Nephron progenitor cell (in vitro differentiated cells): ENCODE results near the gene KCNK18.

Experiments used
- DNase-seq: peaks from one replicate; pipeline ENCODE4 v3.0.0; 2021
- H3K27ac Mint-ChIP-seq: 2 replicates; pipeline ENCODE4 v1.8.0; 2021; ENCODE audit warnings: mild to moderate bottlenecking, moderate library complexity, mixed read lengths
- H3K27me3 Mint-ChIP-seq: 2 replicates; pipeline ENCODE4 v1.8.0; 2021; ENCODE audit warnings: mild to moderate bottlenecking, low read depth, mixed read lengths; ENCODE audit not compliant: poor library complexity
- H3K36me3 Mint-ChIP-seq: 2 replicates; pipeline ENCODE4 v1.8.0; 2021; ENCODE audit warnings: low read depth, mixed read lengths
- H3K4me1 Mint-ChIP-seq: 2 replicates; pipeline ENCODE4 v1.8.0; 2021; ENCODE audit warnings: mixed read lengths
- H3K4me3 Mint-ChIP-seq: 2 replicates; pipeline ENCODE4 v1.8.0; 2021; ENCODE audit warnings: mild to moderate bottlenecking, moderate library complexity, mixed read lengths
- H3K9me3 Mint-ChIP-seq: 2 replicates; pipeline ENCODE4 v1.8.0; 2021; ENCODE audit warnings: mild to moderate bottlenecking, moderate library complexity, mixed read lengths
- TF ChIP-seq, protein P1 (sequence below): fragments of 200-600 bp; sonication (generic); IDR thresholded peaks from 2 replicates; pipeline ENCODE4 v1.5.0; 2021; ENCODE audit warnings: antibody characterized with exemption

The KCNK18 gene

DNA sequence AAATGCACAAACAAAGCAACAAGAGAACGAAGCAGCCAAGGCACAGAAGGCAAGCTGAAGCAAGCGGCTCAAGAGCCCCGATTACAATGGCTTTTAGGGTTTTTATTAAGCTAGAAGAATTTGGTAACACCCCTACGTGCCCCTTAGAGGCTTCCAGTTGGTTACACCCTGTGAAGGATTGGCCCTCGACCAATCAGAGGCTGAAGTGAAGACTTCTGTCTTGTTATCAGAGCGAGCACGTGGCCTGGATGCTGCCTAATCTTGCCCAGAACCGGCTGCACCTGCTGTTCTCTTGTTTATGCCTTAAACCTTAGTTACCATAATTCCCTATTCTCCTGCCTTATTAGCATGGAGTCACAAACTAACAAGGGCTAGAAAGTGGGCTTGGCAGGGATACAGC, 21.4 kb downstream of the KCNK18 start:
- Mint-ChIP-seq H3K36me3 (no peaks in the 10 kb centered on the region), H3K4me3 (no peak overlapping the region), H3K27ac (no peak overlapping the region), H3K27me3 (peaks cover 50% of the 10 kb centered on the region), H3K4me1 (no peaks in the 10 kb centered on the region), H3K9me3 (no peaks in the 10 kb centered on the region)
- TF ChIP-seq, protein P1, sequence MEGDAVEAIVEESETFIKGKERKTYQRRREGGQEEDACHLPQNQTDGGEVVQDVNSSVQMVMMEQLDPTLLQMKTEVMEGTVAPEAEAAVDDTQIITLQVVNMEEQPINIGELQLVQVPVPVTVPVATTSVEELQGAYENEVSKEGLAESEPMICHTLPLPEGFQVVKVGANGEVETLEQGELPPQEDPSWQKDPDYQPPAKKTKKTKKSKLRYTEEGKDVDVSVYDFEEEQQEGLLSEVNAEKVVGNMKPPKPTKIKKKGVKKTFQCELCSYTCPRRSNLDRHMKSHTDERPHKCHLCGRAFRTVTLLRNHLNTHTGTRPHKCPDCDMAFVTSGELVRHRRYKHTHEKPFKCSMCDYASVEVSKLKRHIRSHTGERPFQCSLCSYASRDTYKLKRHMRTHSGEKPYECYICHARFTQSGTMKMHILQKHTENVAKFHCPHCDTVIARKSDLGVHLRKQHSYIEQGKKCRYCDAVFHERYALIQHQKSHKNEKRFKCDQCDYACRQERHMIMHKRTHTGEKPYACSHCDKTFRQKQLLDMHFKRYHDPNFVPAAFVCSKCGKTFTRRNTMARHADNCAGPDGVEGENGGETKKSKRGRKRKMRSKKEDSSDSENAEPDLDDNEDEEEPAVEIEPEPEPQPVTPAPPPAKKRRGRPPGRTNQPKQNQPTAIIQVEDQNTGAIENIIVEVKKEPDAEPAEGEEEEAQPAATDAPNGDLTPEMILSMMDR, result no peak
- no peak for DNase-seq

DNA sequence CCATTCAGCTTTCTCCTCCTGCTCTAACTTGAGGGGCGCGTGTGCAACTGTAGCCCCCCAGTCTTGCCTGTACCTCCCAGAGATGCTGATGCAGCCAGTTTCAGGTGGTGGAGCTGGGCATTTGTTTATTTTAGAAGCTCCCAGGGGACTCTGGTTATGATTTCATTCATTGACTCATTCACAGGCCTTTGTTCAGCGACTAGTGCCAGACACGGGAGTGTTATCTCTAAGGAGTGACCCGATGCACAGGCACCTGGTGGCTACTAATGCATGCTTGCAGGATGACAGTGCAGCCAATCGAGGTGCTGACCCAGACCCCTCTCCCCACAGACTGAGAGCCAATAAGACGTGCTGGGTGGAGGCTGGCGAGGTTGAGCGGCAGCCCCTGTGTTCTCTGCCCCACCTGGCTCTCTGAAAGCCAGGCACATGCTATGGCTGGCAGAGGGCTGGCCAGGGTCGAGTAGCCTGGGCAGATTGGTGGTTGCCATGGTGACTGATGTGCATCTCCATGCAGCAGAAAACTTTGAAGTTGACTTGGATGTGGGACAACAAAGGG, 23.9 kb downstream of the KCNK18 start:
- no peak overlapping the region for H3K27ac Mint-ChIP-seq
- DNase-seq, result no peak
- no peak overlapping the region for H3K4me3 Mint-ChIP-seq
- peaks cover 25% of the 10 kb centered on the region for H3K27me3 Mint-ChIP-seq
- H3K36me3 Mint-ChIP-seq, result no peaks in the 10 kb centered on the region
- no peaks in the 10 kb centered on the region for H3K9me3 Mint-ChIP-seq
- TF ChIP-seq, protein P1, result no peak
- H3K4me1 Mint-ChIP-seq, result peaks cover 9% of the 10 kb centered on the region

DNA sequence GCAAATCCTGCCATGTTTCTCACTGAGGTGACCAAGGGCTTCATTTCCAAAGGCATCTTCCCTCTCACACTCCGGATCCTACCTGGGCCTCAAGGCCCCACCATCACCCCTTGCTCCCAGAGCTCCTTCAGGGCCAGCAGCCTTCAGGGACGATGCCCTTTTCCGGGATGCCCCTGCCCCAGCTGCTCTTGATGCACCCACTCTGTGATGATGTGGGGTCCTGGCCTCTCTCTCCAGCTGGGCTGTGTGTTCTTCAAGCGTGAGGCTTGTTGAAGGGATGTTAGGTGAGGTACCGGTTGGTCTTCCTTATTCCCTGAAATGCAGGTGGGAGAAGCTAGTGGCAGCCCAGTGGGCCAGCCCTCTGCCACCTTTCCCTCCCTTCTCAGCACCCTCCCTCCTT, 25.3 kb downstream of the KCNK18 start:
- no peak for DNase-seq
- Mint-ChIP-seq H3K27me3 (peaks cover 14% of the 10 kb centered on the region), H3K27ac (no peak overlapping the region), H3K9me3 (no peaks in the 10 kb centered on the region), H3K4me1 (peaks cover 9% of the 10 kb centered on the region), H3K36me3 (no peaks in the 10 kb centered on the region), H3K4me3 (no peak overlapping the region)
- TF ChIP-seq, protein P1, result no peak

DNA sequence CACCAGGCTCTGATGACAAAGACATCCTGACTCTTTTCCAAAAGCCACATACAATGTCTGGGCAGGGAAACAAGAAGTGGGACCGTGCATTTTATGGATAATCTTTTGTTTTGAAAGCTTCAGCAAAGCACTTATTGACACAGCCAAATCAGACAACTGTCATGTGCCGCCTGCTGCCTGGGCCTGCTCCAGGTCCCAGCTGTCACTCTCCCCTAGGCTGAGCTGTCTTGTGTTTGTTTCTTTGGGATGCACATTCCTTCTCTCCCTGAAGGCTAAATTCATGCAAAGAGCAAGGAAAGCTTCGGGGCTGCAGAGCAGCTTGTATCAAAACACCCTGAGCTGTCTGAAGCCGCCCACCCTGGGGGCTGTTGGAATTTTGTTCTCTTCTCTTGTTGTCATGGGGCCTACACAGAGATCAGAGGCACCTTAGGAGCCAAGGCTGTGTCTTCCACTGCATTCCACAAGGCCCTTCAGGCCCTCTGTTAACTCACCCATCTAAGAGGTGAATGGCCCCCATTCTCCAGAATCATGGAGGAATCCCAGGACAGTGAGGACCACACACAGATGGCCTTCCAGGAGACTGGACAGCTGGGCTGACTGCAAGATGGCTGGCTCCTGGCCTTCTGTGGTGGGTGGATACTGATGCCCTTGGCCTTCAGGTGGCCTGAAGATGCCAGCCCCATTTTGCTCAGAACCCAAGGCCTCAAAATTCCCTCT, 25.8 kb downstream of the KCNK18 start:
- no peak for DNase-seq
- TF ChIP-seq, protein P1, result no peak
- peaks cover 9% of the 10 kb centered on the region for H3K4me1 Mint-ChIP-seq
- H3K9me3 Mint-ChIP-seq, result no peaks in the 10 kb centered on the region
- H3K27me3 Mint-ChIP-seq, result peaks cover 14% of the 10 kb centered on the region
- H3K4me3 Mint-ChIP-seq, result no peak overlapping the region
- no peak overlapping the region for H3K27ac Mint-ChIP-seq
- H3K36me3 Mint-ChIP-seq, result no peaks in the 10 kb centered on the region

DNA sequence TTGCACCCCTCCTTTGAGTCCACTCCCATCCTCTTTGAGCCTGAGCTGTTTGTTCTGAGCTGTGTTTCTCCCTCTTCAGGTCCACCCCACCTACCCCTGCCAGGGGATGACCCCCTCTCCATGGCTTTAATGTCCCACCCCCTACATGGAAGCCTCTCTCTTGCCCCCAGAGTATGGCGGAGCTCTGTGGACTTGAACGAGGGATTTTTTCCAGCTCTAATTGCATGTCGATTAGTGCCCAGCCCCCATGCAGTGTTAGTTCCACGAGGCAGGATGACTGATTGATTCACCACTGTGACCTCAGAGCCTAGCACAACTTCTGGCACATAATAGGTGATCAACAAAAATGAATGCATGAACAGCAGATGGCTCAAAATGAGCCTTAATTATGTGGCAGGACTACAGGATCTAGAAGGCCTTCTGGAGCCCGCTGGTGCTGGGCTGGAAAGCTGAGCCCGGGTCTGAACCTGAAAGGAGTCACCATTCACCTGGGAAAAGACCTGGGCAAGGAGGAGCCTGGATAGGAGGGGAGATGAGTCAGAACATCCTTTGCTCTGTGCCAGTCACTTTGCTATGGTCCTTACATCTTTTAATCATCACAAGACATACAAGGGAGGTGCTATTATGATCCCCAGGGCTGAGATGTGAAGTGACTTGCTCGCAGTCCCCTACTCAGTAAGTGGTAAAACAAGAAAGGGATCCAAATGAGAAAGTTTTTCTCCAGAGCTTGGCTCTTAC, 26.6 kb downstream of the KCNK18 start:
- H3K4me1 Mint-ChIP-seq, result peaks cover 9% of the 10 kb centered on the region
- TF ChIP-seq, protein P1, result no peak
- H3K27ac Mint-ChIP-seq, result no peak overlapping the region
- no peak overlapping the region for H3K4me3 Mint-ChIP-seq
- peaks cover 15% of the 10 kb centered on the region for H3K27me3 Mint-ChIP-seq
- no peaks in the 10 kb centered on the region for H3K36me3 Mint-ChIP-seq
- no peak for DNase-seq
- peaks cover 1% of the 10 kb centered on the region for H3K9me3 Mint-ChIP-seq
